SU-DHL-6 (cell line): ENCODE data around the gene TET2.

ENCODE experiments used
- H2AFZ ChIP-seq: fragments of 200-600 bp; sonication (generic); 2 replicates; pipeline ENCODE4 v1.6.1; 2014; ENCODE audit warnings: low read depth, mild to moderate bottlenecking, moderate library complexity, mixed read lengths, antibody characterized with exemption, low read length; ENCODE audit not compliant: severe bottlenecking
- H3F3A ChIP-seq: fragments of 200-600 bp; shearing (Covaris generic); 2 replicates; pipeline ENCODE4 v1.6.0; 2016; ENCODE audit warnings: antibody characterized with exemption, mild to moderate bottlenecking; ENCODE audit not compliant: insufficient read depth
- H3K27ac ChIP-seq: fragments of 200-600 bp; sonication (generic); 2 replicates; pipeline ENCODE4 v1.5.1; 2016; ENCODE audit warnings: low read depth, mild to moderate bottlenecking, low read length, moderate library complexity, mixed read lengths
- H3K27me3 ChIP-seq: fragments of 200-600 bp; sonication (generic), shearing (Covaris generic); 2 replicates; pipeline ENCODE4 v1.6.0; 2014; ENCODE audit warnings: mild to moderate bottlenecking, low read length
- H3K36me3 ChIP-seq: fragments of 200-600 bp; sonication (generic); 2 replicates; pipeline ENCODE4 v1.6.1; 2014; ENCODE audit warnings: mild to moderate bottlenecking, low read length, mixed read lengths
- H3K4me2 ChIP-seq: fragments of 300-600, 200-600 bp; shearing (Covaris generic), sonication (generic); 2 replicates; pipeline ENCODE4 v1.6.0; 2014; ENCODE audit warnings: low read length, low read depth, mild to moderate bottlenecking; ENCODE audit not compliant: poor library complexity, severe bottlenecking
- H3K4me3 ChIP-seq: fragments of 200-600 bp; sonication (generic); 2 replicates; pipeline ENCODE4 v1.5.1; 2014; ENCODE audit warnings: antibody characterized with exemption, low read length, mild to moderate bottlenecking, mixed read lengths; ENCODE audit not compliant: insufficient read depth, poor library complexity, severe bottlenecking
- H3K79me2 ChIP-seq: fragments of 200-600 bp; sonication (generic); 2 replicates; pipeline ENCODE4 v1.6.1; 2014; ENCODE audit warnings: mild to moderate bottlenecking, low read length, moderate library complexity; ENCODE audit not compliant: insufficient read depth
- H3K9ac ChIP-seq: fragments of 200-600 bp; sonication (generic); 2 replicates; pipeline ENCODE4 v1.7.0; 2014; ENCODE audit warnings: mild to moderate bottlenecking, low read length
- H3K9me2 ChIP-seq: fragments of 200-600 bp; sonication (generic); replicated peaks from 2 replicates; pipeline ENCODE4 v1.6.1; 2014; ENCODE audit warnings: low read length; ENCODE audit not compliant: insufficient read depth
- H3K9me3 ChIP-seq: fragments of 200-600 bp; sonication (generic); 2 replicates; pipeline ENCODE4 v1.6.1; 2014; ENCODE audit warnings: low read length, mixed read lengths; ENCODE audit not compliant: insufficient read depth
- H4K20me1 ChIP-seq: fragments of 200-600 bp; sonication (generic); 2 replicates; pipeline ENCODE4 v1.6.1; 2014; ENCODE audit warnings: low read depth, mild to moderate bottlenecking, antibody characterized with exemption, low read length, moderate library complexity, mixed read lengths
- CTCF ChIP-seq: fragments of 200-600 bp; sonication (generic); IDR thresholded peaks from one replicate; pipeline ENCODE4 v1.5.1; 2017; ENCODE audit warnings: antibody characterized with exemption, mild to moderate bottlenecking, low read length, moderate library complexity; ENCODE audit not compliant: insufficient read depth, poor library complexity, severe bottlenecking
- EZH2phosphoT487 ChIP-seq: fragments of 200-600 bp; sonication (generic), shearing (Covaris generic); conservative IDR thresholded peaks from 2 replicates; pipeline ENCODE4 v1.6.1; 2018; ENCODE audit warnings: mild to moderate bottlenecking, antibody characterized with exemption, low read length, moderate library complexity, mixed read lengths

Gene TET2

DNA sequence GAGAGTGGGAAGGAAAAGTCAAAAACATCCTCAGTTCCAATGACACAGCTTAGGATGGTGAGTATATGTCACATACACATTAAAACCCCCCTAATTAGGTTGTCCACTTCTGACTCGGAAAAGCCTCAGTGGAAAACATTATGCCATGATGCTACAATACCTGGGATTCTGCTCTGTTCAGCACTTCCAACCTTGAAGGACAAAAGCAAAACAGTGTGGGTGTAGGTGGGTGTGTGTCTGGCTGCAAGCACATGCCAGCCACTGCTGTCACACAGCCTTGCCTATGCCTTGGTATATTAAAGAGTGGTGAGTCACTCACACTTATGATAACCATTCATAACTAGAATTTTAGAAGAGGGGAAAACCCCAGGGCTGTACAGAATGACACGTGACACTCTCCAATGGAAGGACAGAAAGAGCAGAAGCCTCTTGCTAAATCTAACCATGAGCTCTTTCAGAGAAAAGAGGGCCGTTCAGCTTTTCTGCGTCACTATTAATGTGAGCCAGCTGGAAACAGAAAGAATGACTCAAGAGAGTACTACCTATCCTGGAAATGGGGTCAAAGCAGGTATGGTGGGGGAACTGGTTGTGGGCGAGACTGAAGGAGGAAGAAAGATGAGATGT lies 159.6 kb downstream of the TET2 start:
- H3K27me3 ChIP-seq: no peaks in the 10 kb centered on the region
- no peak for TF ChIP-seq EZH2phosphoT487
- TF ChIP-seq CTCF: no peak
- H2AFZ ChIP-seq: no peak overlapping the region
- no peak overlapping the region for H3K4me3 ChIP-seq
- H3K9ac ChIP-seq: no peak overlapping the region
- no peaks in the 10 kb centered on the region for H3K9me2 ChIP-seq
- no peaks in the 10 kb centered on the region for H4K20me1 ChIP-seq
- H3K36me3 ChIP-seq: no peaks in the 10 kb centered on the region
- H3K79me2 ChIP-seq: no peaks in the 10 kb centered on the region
- H3K27ac ChIP-seq: peak overlapping the region; percentile 40; the same call in 1 of the 2 replicates
- no peaks in the 10 kb centered on the region for H3K9me3 ChIP-seq
- no peaks in the 10 kb centered on the region for H3F3A ChIP-seq
- peak overlapping the region; percentile 38 for H3K4me2 ChIP-seq

DNA sequence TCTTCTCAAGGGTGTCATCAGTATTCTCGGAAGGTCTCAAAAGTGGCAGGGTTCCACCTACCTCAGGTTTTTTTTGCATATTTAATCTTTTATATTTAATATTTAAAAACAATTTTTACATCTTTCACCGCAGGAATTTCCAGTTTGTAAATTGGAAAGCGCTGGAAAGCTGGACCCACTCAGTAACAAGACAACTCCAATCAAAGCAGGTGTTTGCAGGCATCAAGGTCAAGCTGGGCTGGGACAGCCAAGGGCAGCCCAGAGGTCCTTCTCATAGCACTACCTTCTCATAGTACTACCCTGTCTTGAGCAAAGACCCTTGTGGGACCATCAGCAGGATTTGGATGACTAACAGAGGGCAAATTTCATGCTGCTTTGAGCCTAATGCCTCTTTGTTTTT lies 160.1 kb downstream of the TET2 start:
- H3K79me2 ChIP-seq: no peaks in the 10 kb centered on the region

DNA sequence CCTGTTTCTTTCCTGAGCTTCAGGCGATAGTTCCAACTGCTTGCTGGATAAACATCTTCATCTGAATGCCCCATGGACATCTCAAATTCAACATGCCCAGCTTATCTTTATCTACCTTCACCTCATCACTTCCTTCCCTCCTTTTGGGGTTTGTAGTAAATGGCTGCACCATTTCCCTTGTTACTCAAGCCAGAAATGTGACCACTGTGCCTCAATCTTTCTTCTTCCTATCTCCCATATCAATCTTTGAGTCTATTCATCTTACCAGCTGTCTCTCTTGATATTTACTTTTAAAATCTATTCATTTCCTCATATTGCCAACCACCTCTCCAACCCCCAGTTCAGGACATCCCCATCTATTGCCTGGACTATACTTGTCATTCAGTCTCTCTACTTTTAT lies 171.8 kb downstream of the TET2 start:
- no peak overlapping the region for H2AFZ ChIP-seq
- no peak overlapping the region for H3K4me2 ChIP-seq
- H4K20me1 ChIP-seq: no peaks in the 10 kb centered on the region
- no peak overlapping the region for H3K27ac ChIP-seq
- no peak overlapping the region for H3K9ac ChIP-seq
- H3K9me2 ChIP-seq: no peaks in the 10 kb centered on the region
- no peaks in the 10 kb centered on the region for H3K36me3 ChIP-seq
- H3K79me2 ChIP-seq: no peaks in the 10 kb centered on the region
- H3F3A ChIP-seq: no peaks in the 10 kb centered on the region
- no peaks in the 10 kb centered on the region for H3K27me3 ChIP-seq
- no peak for TF ChIP-seq CTCF
- TF ChIP-seq EZH2phosphoT487: no peak
- H3K4me3 ChIP-seq: no peak overlapping the region
- no peaks in the 10 kb centered on the region for H3K9me3 ChIP-seq

More for the DNA sequence above, 160.1 kb downstream of the TET2 start:
- Histone ChIP-seq H3K9me2 (no peaks in the 10 kb centered on the region), H4K20me1 (no peaks in the 10 kb centered on the region), H3K27me3 (no peaks in the 10 kb centered on the region), H3K9me3 (no peaks in the 10 kb centered on the region), H3F3A (no peaks in the 10 kb centered on the region), H3K36me3 (no peaks in the 10 kb centered on the region), H3K27ac (peak overlapping the region; percentile 40; the same call in 1 of the 2 replicates), H3K4me3 (no peak overlapping the region), H3K9ac (no peak overlapping the region), H2AFZ (no peak overlapping the region), H3K4me2 (peak overlapping the region; percentile 38)
- TF ChIP-seq CTCF (no peak), EZH2phosphoT487 (no peak)
